Keratinocyte (primary cell): ENCODE data around the gene MYCL. TPM values are rescaled to one million over a fixed set of nuclear protein-coding genes. Genes with fewer than 3 reads are reported as not detected.

Source experiments
- DNase-seq: peaks from one replicate; pipeline ENCODE4 v3.0.0-alpha.2; 2011; ENCODE audit warnings: low read depth, missing footprints, low spot score
- FAIRE-seq: peaks from 2 replicates; lab custom pipeline; 2011; peaks lifted over from hg19 to GRCh38; lab: Jason Lieb, UNC
- H2AFZ ChIP-seq: 2 replicates; pipeline ENCODE4 v1.6.0; 2012; ENCODE audit warnings: low read length, control low read depth, inconsistent platforms; ENCODE audit not compliant: control insufficient read depth
- H3K27ac ChIP-seq: 2 replicates; pipeline ENCODE4 v1.5.1; 2011; ENCODE audit warnings: low read length; ENCODE audit not compliant: control insufficient read depth, insufficient read depth
- H3K27me3 ChIP-seq: 3 replicates; pipeline ENCODE4 v1.6.0; 2011; ENCODE audit warnings: low read length; ENCODE audit not compliant: control insufficient read depth, insufficient read depth; ENCODE audit errors: extremely low read depth
- H3K36me3 ChIP-seq, 2 experiments: 2 replicates in 1 of 2; 3 replicates in 1 of 2; pipeline ENCODE4 v1.5.1; 2011; ENCODE audit warnings: low read length in 2 of 2, mild to moderate bottlenecking in 1 of 2; ENCODE audit not compliant: control insufficient read depth in 2 of 2, insufficient read depth in 2 of 2; ENCODE audit errors: extremely low read depth in 1 of 2
- H3K4me1 ChIP-seq: 3 replicates; pipeline ENCODE4 v1.5.1; 2011; ENCODE audit warnings: low read length; ENCODE audit not compliant: control insufficient read depth, insufficient read depth; ENCODE audit errors: extremely low read depth
- H3K4me2 ChIP-seq: 3 replicates; pipeline ENCODE4 v1.6.0; 2011; ENCODE audit warnings: low read depth, low read length; ENCODE audit not compliant: control insufficient read depth, insufficient read depth; ENCODE audit errors: extremely low read depth
- H3K4me3 ChIP-seq, 3 experiments: fragments of 200-600 bp in 1 of 3; sonication (generic) in 1 of 3; 2 replicates in 2 of 3; 3 replicates in 1 of 3; pipeline ENCODE4 v1.5.1; 2011 to 2016; ENCODE audit warnings: low read length in 3 of 3, mild to moderate bottlenecking in 3 of 3, control low read depth in 2 of 3, inconsistent platforms in 1 of 3, low read depth in 1 of 3, mixed read lengths in 1 of 3, mixed run types in 1 of 3, moderate library complexity in 1 of 3; ENCODE audit not compliant: control insufficient read depth in 2 of 3, insufficient read depth in 2 of 3; ENCODE audit errors: extremely low read depth in 1 of 3
- H3K79me2 ChIP-seq: 2 replicates; pipeline ENCODE4 v1.6.0; 2012; ENCODE audit warnings: low read length; ENCODE audit not compliant: control insufficient read depth, insufficient read depth
- H3K9ac ChIP-seq: 3 replicates; pipeline ENCODE4 v1.6.0; 2011; ENCODE audit warnings: low read length; ENCODE audit not compliant: control insufficient read depth, insufficient read depth; ENCODE audit errors: extremely low read depth
- H3K9me1 ChIP-seq: 3 replicates; pipeline ENCODE4 v1.6.0; 2011; ENCODE audit warnings: low read length; ENCODE audit not compliant: control insufficient read depth, insufficient read depth; ENCODE audit errors: extremely low read depth
- H3K9me3 ChIP-seq: 2 replicates; pipeline ENCODE4 v1.5.1; 2012; ENCODE audit warnings: low read depth, low read length; ENCODE audit not compliant: control insufficient read depth
- H4K20me1 ChIP-seq: 3 replicates; pipeline ENCODE4 v1.6.0; 2011; ENCODE audit warnings: low read length; ENCODE audit not compliant: control insufficient read depth, insufficient read depth; ENCODE audit errors: extremely low read depth
- CTCF ChIP-seq, 3 experiments: IDR thresholded peaks in 1 of 3; conservative IDR thresholded peaks in 1 of 3; optimal IDR thresholded peaks in 1 of 3; 2 replicates in 2 of 3; 3 replicates in 1 of 3; pipeline versions ENCODE3 to v1.5.1; 2011; ENCODE audit warnings: low read length in 3 of 3, mild to moderate bottlenecking in 3 of 3, moderate library complexity in 2 of 3, control low read depth in 1 of 3, inconsistent platforms in 1 of 3; ENCODE audit not compliant: insufficient read depth in 2 of 3; ENCODE audit errors: extremely low read depth in 1 of 3
- EZH2 ChIP-seq: IDR thresholded peaks from one replicate; pipeline ENCODE4 v1.6.1; 2012; ENCODE audit warnings: inconsistent platforms, mild to moderate bottlenecking, low read length, moderate library complexity
- dilution Hi-C: fragments of 300-500 bp; cut with MboI; formaldehyde crosslinking; loops from one replicate; pipeline ENCODE4 v1.7.0; 2020; ENCODE audit warnings: low sequenced_read_pairs; ENCODE audit not compliant: extremely low pct_ligation_motif_present
- polyA plus RNA-seq, 5 experiments: library from polyadenylated mRNA; depleted of rRNA in 3 of 5; stranded (reverse) in 3 of 5; stranded (forward) in 1 of 5; unstranded in 1 of 5; fragments of >200 nt; gene quantifications; 1 replicate in 1 of 5; 2 replicates in 3 of 5; 3 replicates in 1 of 5; pipeline versions ENCODE4 v1.2.1 to v1.2.3, GENCODE V29; 2011 to 2012; ENCODE audit warnings: missing spikeins in 2 of 5, low read depth in 1 of 5, low replicate concordance in 1 of 5

Gene MYCL
- polyA plus RNA-seq, 1 donor (not counting 4 experiments of a cell fraction or from before 2014, with no cell fraction given) = 5.4 TPM

GRCh38 chr1:39857126-39857878, 44.4 kb downstream of the MYCL start:
- no peaks in the 10 kb centered on the region for H3K9me1 ChIP-seq
- H2AFZ ChIP-seq = no peak overlapping the region
- H3K9me3 ChIP-seq = no peaks in the 10 kb centered on the region
- no peak overlapping the region for H3K9ac ChIP-seq
- no peaks in the 10 kb centered on the region for H3K36me3 ChIP-seq
- H3K4me3 ChIP-seq = no peak overlapping the region
- no peak overlapping the region for H3K4me2 ChIP-seq
- H3K79me2 ChIP-seq = peaks cover 66% of the 10 kb centered on the region
- H3K4me1 ChIP-seq = peaks cover 7% of the 10 kb centered on the region
- no peak overlapping the region for H3K27ac ChIP-seq
- dilution Hi-C loops = no loop called here
- FAIRE-seq (no peak), DNase-seq (no peak)
- no peaks in the 10 kb centered on the region for H3K27me3 ChIP-seq
- H4K20me1 ChIP-seq = no peaks in the 10 kb centered on the region
- TF ChIP-seq CTCF (optimal IDR thresholded peaks at IDR 0.05 in 1 of 3, IDR thresholded peaks at IDR 0.05 in 1 of 3, conservative IDR thresholded peaks at IDR 0.05 in 1 of 3; ENCODE audit: extremely low read depth in 1 of 3, insufficient read depth in 2 of 3, low read length in 3 of 3) (no peak), EZH2 (no peak)

GRCh38 chr1:39854738-39855137, 47.0 kb downstream of the MYCL start:
- no peak for TF ChIP-seq EZH2
- no peak overlapping the region for H3K4me3 ChIP-seq
- peaks cover 28% of the 10 kb centered on the region for H3K4me1 ChIP-seq
- H3K79me2 ChIP-seq = peaks cover 48% of the 10 kb centered on the region
- no peaks in the 10 kb centered on the region for H4K20me1 ChIP-seq
- dilution Hi-C loops = no loop called here
- no peak overlapping the region for H2AFZ ChIP-seq
- H3K36me3 ChIP-seq = peaks cover 0 to 3% of the 10 kb centered on the region in 2 experiments
- no peak overlapping the region for H3K27ac ChIP-seq
- DNase-seq (no peak), FAIRE-seq (no peak)
- no peaks in the 10 kb centered on the region for H3K27me3 ChIP-seq
- no peak overlapping the region for H3K4me2 ChIP-seq
- H3K9ac ChIP-seq = no peak overlapping the region
- H3K9me3 ChIP-seq = no peaks in the 10 kb centered on the region
- no peaks in the 10 kb centered on the region for H3K9me1 ChIP-seq
